ENCODE results near the gene ADGRF5. TPM values are rescaled to one million over a fixed set of nuclear protein-coding genes. Genes with fewer than 3 reads are reported as not detected.

ADGRF5 gene
- polyA plus RNA-seq, 1 experiment, result not detected

DNA sequence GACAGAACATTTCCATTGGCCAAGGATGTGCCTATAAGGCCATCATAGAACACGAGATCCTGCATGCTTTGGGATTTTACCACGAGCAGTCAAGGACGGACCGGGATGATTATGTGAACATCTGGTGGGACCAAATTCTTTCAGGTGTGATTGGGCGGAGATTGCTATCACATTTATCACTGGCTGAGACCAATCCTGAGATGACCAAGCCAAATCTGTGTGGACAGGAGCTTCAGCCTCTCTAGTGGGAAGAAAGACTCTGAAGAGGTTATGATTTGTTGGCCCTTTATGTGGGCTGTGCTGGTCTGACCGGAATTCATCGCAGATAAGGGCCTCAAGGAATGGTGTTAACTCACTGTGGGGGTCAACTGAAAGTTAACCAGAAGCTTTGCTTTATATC is 102.2 kb downstream of the ADGRF5 start:
- CTCF ChIA-PET, result no interaction called here
- H3K27ac ChIP-seq (ENCODE audit: low read depth, low read length), result no peak overlapping the region
- TF ChIP-seq, protein P1, sequence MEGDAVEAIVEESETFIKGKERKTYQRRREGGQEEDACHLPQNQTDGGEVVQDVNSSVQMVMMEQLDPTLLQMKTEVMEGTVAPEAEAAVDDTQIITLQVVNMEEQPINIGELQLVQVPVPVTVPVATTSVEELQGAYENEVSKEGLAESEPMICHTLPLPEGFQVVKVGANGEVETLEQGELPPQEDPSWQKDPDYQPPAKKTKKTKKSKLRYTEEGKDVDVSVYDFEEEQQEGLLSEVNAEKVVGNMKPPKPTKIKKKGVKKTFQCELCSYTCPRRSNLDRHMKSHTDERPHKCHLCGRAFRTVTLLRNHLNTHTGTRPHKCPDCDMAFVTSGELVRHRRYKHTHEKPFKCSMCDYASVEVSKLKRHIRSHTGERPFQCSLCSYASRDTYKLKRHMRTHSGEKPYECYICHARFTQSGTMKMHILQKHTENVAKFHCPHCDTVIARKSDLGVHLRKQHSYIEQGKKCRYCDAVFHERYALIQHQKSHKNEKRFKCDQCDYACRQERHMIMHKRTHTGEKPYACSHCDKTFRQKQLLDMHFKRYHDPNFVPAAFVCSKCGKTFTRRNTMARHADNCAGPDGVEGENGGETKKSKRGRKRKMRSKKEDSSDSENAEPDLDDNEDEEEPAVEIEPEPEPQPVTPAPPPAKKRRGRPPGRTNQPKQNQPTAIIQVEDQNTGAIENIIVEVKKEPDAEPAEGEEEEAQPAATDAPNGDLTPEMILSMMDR (IDR thresholded peaks at IDR 0.05; ENCODE audit: low read depth, low read length), result no peak
- DNase-seq (ENCODE audit: low read depth, low spot score), result no peak
- POLR2A ChIA-PET, result no interaction called here
- H3K4me3 ChIP-seq (ENCODE audit: low read depth, low read length), result no peak overlapping the region
- H3K27me3 ChIP-seq (ENCODE audit: control insufficient read depth, insufficient read depth, low read length), result no peaks in the 10 kb centered on the region
- H3K9me3 ChIP-seq (ENCODE audit: control insufficient read depth, insufficient read depth, low read length), result no peaks in the 10 kb centered on the region

DNA sequence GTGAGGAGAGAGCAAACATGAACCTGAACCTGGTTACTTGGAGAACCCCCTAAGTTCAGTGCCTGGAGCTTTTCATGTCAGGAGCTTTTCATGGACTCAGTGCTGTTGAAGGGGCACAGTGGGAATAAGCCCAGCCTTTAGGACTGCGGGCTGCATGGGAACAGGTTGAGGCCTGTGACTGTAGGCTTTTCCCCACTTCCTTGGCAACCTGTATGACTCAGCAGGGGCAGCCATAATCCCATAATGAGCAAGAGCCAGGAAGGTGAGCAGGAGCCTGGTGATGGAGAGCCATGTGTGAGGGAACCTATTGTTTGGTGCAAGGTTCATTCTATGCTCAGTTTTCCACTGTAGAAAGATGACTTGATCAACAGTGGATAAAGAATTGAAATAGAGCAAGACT is 105.1 kb downstream of the ADGRF5 start:
- Histone ChIP-seq H3K9me3 (ENCODE audit: control insufficient read depth, insufficient read depth, low read length) (no peaks in the 10 kb centered on the region), H3K27ac (ENCODE audit: low read depth, low read length) (no peak overlapping the region), H3K27me3 (ENCODE audit: control insufficient read depth, insufficient read depth, low read length) (no peaks in the 10 kb centered on the region), H3K4me3 (ENCODE audit: low read depth, low read length) (no peak overlapping the region)
- ChIA-PET POLR2A (no interaction called here), CTCF (no interaction called here)
- TF ChIP-seq, protein P1 (IDR thresholded peaks at IDR 0.05; ENCODE audit: low read depth, low read length), result no peak
- DNase-seq (ENCODE audit: low read depth, low spot score), result no peak

DNA sequence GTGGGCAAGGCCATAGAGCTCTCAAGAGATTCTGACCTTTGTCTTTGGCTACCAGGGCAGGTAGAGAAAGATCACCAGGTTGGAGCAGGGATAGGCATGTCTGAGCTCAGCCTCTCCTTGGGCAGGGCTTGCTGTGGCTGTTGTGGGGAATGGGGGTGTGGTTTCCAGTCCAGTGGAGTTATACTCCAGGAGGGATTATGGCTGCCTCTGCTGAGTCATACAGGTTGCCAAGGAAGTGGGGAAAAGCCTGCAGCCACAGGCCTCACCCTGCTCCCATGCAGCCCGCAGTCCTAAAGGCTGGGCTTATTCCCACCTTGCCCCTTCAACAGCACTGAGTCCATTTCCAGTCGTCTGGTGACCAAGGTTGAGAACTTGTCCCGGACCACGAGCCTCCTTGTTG is 106.6 kb downstream of the ADGRF5 start:
- TF ChIP-seq, protein P1 (IDR thresholded peaks at IDR 0.05; ENCODE audit: low read depth, low read length), result no peak
- CTCF ChIA-PET, result no interaction called here
- DNase-seq (ENCODE audit: low read depth, low spot score), result no peak
- Histone ChIP-seq H3K4me3 (ENCODE audit: low read depth, low read length) (no peak overlapping the region), H3K9me3 (ENCODE audit: control insufficient read depth, insufficient read depth, low read length) (no peaks in the 10 kb centered on the region), H3K27ac (ENCODE audit: low read depth, low read length) (no peak overlapping the region), H3K27me3 (ENCODE audit: control insufficient read depth, insufficient read depth, low read length) (no peaks in the 10 kb centered on the region)
- POLR2A ChIA-PET, result no interaction called here

DNA sequence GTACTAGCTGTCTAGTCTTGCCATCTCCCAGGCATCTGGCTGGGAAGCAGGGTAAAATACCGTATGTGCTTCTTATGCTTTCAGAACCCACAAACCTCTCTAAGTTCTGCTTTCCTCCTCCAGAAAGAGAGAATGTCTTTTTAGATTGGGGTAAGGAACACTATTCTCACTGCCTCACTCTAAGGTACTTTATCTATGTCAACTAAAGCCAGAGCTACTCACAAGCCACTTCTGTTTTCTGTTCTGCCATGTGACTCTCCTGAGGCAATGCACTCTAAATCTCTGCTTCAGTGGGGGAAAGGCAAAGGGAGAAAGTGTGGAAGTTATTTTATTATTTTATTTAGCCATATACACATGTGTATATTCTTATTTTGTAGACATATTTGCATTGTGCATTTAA is 112.9 kb downstream of the ADGRF5 start:
- Histone ChIP-seq H3K27me3 (ENCODE audit: control insufficient read depth, insufficient read depth, low read length) (no peaks in the 10 kb centered on the region), H3K4me3 (ENCODE audit: low read depth, low read length) (no peak overlapping the region), H3K27ac (ENCODE audit: low read depth, low read length) (no peak overlapping the region), H3K9me3 (ENCODE audit: control insufficient read depth, insufficient read depth, low read length) (no peaks in the 10 kb centered on the region)
- POLR2A ChIA-PET, result no interaction called here
- TF ChIP-seq, protein P1 (IDR thresholded peaks at IDR 0.05; ENCODE audit: low read depth, low read length), result no peak
- CTCF ChIA-PET, result no interaction called here
- DNase-seq (ENCODE audit: low read depth, low spot score), result no peak

Other genes starting within 250 kb of the ADGRF5 start
- gene TDRD6, start 234.1 kb downstream of the ADGRF5 start, polyA plus RNA-seq (2011; rRNA removed), result not detected in 2 replicates
- not detected in 2 replicates for gene PLA2G7, start 186.6 kb downstream of the ADGRF5 start, polyA plus RNA-seq (2011; rRNA removed)
- gene ANKRD66, start 175.0 kb downstream of the ADGRF5 start, polyA plus RNA-seq (2011; rRNA removed), result not detected in 2 replicates
- gene MEP1A, start 128.5 kb downstream of the ADGRF5 start, polyA plus RNA-seq (2011; rRNA removed), result not detected in 2 replicates
- not detected in 2 replicates for gene ADGRF1, start 120.4 kb upstream of the ADGRF5 start, polyA plus RNA-seq (2011; rRNA removed)

Data from AG04450 (cell line).